ENCODE measurements around the gene DUSP2.

- TF ChIP-seq, protein P1, sequence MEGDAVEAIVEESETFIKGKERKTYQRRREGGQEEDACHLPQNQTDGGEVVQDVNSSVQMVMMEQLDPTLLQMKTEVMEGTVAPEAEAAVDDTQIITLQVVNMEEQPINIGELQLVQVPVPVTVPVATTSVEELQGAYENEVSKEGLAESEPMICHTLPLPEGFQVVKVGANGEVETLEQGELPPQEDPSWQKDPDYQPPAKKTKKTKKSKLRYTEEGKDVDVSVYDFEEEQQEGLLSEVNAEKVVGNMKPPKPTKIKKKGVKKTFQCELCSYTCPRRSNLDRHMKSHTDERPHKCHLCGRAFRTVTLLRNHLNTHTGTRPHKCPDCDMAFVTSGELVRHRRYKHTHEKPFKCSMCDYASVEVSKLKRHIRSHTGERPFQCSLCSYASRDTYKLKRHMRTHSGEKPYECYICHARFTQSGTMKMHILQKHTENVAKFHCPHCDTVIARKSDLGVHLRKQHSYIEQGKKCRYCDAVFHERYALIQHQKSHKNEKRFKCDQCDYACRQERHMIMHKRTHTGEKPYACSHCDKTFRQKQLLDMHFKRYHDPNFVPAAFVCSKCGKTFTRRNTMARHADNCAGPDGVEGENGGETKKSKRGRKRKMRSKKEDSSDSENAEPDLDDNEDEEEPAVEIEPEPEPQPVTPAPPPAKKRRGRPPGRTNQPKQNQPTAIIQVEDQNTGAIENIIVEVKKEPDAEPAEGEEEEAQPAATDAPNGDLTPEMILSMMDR (IDR thresholded peaks at IDR 0.05), result no peak
- TF ChIP-seq EP300 (IDR thresholded peaks at IDR 0.05) (no peak), POLR2A (IDR thresholded peaks at IDR 0.05) (no peak)
Measured at GRCh38 chr2:96169868-96170507, 24.7 kb upstream of the DUSP2 start.
